Thyroid gland (tissue), 4 donors: ENCODE data around the gene MND1.

Experiments
- CTCF ChIP-seq, 6 experiments: fragments of 200-600 bp in 3 of 6; fragments of 450-650 bp in 3 of 6; sonication (generic) in 3 of 6; IDR thresholded peaks; one replicate each; pipeline ENCODE4 v1.5.1; 2016 to 2019; ENCODE audit warnings: antibody characterized with exemption in 6 of 6, mild to moderate bottlenecking in 2 of 6, inconsistent platforms in 1 of 6, moderate library complexity in 1 of 6
- POLR2A ChIP-seq, 2 donors: fragments of 450-650 bp; IDR thresholded peaks; one replicate each; pipeline ENCODE4 v1.6.1; 2017; ENCODE audit warnings: antibody characterized with exemption in 2 of 2, mild to moderate bottlenecking in 2 of 2, moderate library complexity in 1 of 2

GRCh38 chr4:153296040-153296823 lies 48.3 kb upstream of the MND1 start:
- TF ChIP-seq CTCF (IDR thresholded peaks at IDR 0.05) = no peak
- TF ChIP-seq POLR2A (IDR thresholded peaks at IDR 0.05) = no peak
